MM.1S (cell line): Measurements from ENCODE around the gene MAP4.

Source experiments
- DNase-seq: peaks from one replicate; pipeline ENCODE4 v3.0.0-alpha.2; 2015
- H2AFZ ChIP-seq: fragments of 300-600 bp; sonication (generic); 2 replicates; pipeline ENCODE4 v1.6.0; 2016; ENCODE audit warnings: antibody characterized with exemption, low read length
- H3F3A ChIP-seq: fragments of 300-600 bp; sonication (generic); 2 replicates; pipeline ENCODE4 v1.6.1; 2016; ENCODE audit warnings: mild to moderate bottlenecking, antibody characterized with exemption, low read length, moderate library complexity, mixed read lengths; ENCODE audit not compliant: insufficient read depth
- H3K27ac ChIP-seq: fragments of 300-600 bp; sonication (generic); 2 replicates; pipeline ENCODE4 v1.5.1; 2016; ENCODE audit warnings: mild to moderate bottlenecking, low read length
- H3K27me3 ChIP-seq: fragments of 300-600 bp; sonication (generic); replicated peaks from 2 replicates; pipeline ENCODE4 v1.6.0; 2016; ENCODE audit warnings: low read length; ENCODE audit not compliant: insufficient read depth
- H3K36me3 ChIP-seq: fragments of 300-600 bp; sonication (generic); replicated peaks from 2 replicates; pipeline ENCODE4 v1.6.1; 2016; ENCODE audit warnings: mild to moderate bottlenecking, low read length, mixed read lengths; ENCODE audit not compliant: insufficient read depth
- H3K4me1 ChIP-seq: fragments of 300-600 bp; sonication (generic); 2 replicates; pipeline ENCODE4 v1.6.1; 2016; ENCODE audit warnings: low read length, mixed read lengths
- H3K4me2 ChIP-seq: fragments of 300-600 bp; sonication (generic); 2 replicates; pipeline ENCODE4 v1.6.0; 2016; ENCODE audit warnings: low read depth, low read length
- H3K4me3 ChIP-seq: fragments of 300-600 bp; sonication (generic); 2 replicates; pipeline ENCODE4 v1.5.1; 2016; ENCODE audit warnings: low read length, mixed read lengths
- H3K79me2 ChIP-seq: fragments of 300-600 bp; sonication (generic); 2 replicates; pipeline ENCODE4 v1.6.1; 2016; ENCODE audit warnings: mixed run types, low read length, mixed read lengths
- H3K9ac ChIP-seq: fragments of 300-600 bp; sonication (generic); 2 replicates; pipeline ENCODE4 v1.6.1; 2016; ENCODE audit warnings: low read length, mixed read lengths
- H3K9me2 ChIP-seq: fragments of 300-600 bp; sonication (generic); replicated peaks from 2 replicates; pipeline ENCODE4 v1.6.1; 2016; ENCODE audit warnings: mild to moderate bottlenecking, low read length, mixed read lengths; ENCODE audit not compliant: insufficient read depth
- H3K9me3 ChIP-seq: fragments of 300-600 bp; sonication (generic); replicated peaks from 2 replicates; pipeline ENCODE4 v1.6.1; 2016; ENCODE audit warnings: mild to moderate bottlenecking, low read length, mixed read lengths; ENCODE audit not compliant: insufficient read depth
- H4K20me1 ChIP-seq: fragments of 300-600 bp; sonication (generic); 2 replicates; pipeline ENCODE4 v1.6.1; 2016; ENCODE audit warnings: mild to moderate bottlenecking, low read length, moderate library complexity, mixed read lengths; ENCODE audit not compliant: insufficient read depth
- CTCF ChIP-seq: fragments of 300-600 bp; sonication (generic); IDR thresholded peaks from 2 replicates; pipeline ENCODE4 v1.5.1; 2016; ENCODE audit warnings: antibody characterized with exemption, low read length, mixed read lengths
- EZH2 ChIP-seq: fragments of 300-600 bp; sonication (generic); optimal IDR thresholded peaks from 2 replicates; pipeline ENCODE3; 2017; ENCODE audit warnings: low read depth, mild to moderate bottlenecking, antibody characterized with exemption, low read length, mixed read lengths
- EZH2phosphoT487 ChIP-seq: fragments of 300-600 bp; sonication (generic); IDR thresholded peaks from 2 replicates; pipeline ENCODE4 v1.6.1; 2018; ENCODE audit warnings: antibody characterized with exemption, low read length

Gene MAP4

GRCh38 chr3:48000212-48000611, 16.0 kb downstream of the MAP4 start:
- Histone ChIP-seq H3K27ac (no peak overlapping the region), H3K79me2 (peaks cover 36% of the 10 kb centered on the region), H3K9ac (no peak overlapping the region), H3K4me1 (no peaks in the 10 kb centered on the region), H3F3A (no peaks in the 10 kb centered on the region), H3K27me3 (no peaks in the 10 kb centered on the region), H3K4me3 (no peak overlapping the region), H3K4me2 (no peak overlapping the region), H4K20me1 (no peaks in the 10 kb centered on the region), H2AFZ (no peak overlapping the region), H3K36me3 (no peaks in the 10 kb centered on the region; the same call in 1 of the 2 replicates), H3K9me3 (no peaks in the 10 kb centered on the region), H3K9me2 (no peaks in the 10 kb centered on the region)
- TF ChIP-seq CTCF (no peak), EZH2phosphoT487 (no peak)
- no peak for DNase-seq

- H3K4me1 ChIP-seq = no peaks in the 10 kb centered on the region
- H3K9me3 ChIP-seq = no peaks in the 10 kb centered on the region
- H2AFZ ChIP-seq = no peak overlapping the region
- H3K27ac ChIP-seq = no peak overlapping the region
- H3F3A ChIP-seq = no peaks in the 10 kb centered on the region
- H4K20me1 ChIP-seq = no peaks in the 10 kb centered on the region
- H3K4me2 ChIP-seq = no peak overlapping the region
- TF ChIP-seq EZH2 (no peak), CTCF (no peak), EZH2phosphoT487 (no peak)
- H3K79me2 ChIP-seq = peaks cover 33% of the 10 kb centered on the region
- no peak overlapping the region for H3K4me3 ChIP-seq
- no peak overlapping the region for H3K9ac ChIP-seq
- H3K36me3 ChIP-seq = no peaks in the 10 kb centered on the region; the same call in 1 of the 2 replicates
- no peaks in the 10 kb centered on the region for H3K9me2 ChIP-seq
- no peak for DNase-seq
- H3K27me3 ChIP-seq = no peaks in the 10 kb centered on the region
These were observed 19.8 kb downstream of the MAP4 start for GRCh38 chr3:47996440-47996839.

GRCh38 chr3:47994180-47994579, 22.0 kb downstream of the MAP4 start:
- Histone ChIP-seq H3K4me2 (no peak overlapping the region), H3K4me3 (no peak overlapping the region), H2AFZ (no peak overlapping the region), H3K27ac (no peak overlapping the region), H3K9me3 (no peaks in the 10 kb centered on the region), H3K27me3 (no peaks in the 10 kb centered on the region), H3F3A (no peaks in the 10 kb centered on the region), H4K20me1 (no peaks in the 10 kb centered on the region), H3K4me1 (no peaks in the 10 kb centered on the region), H3K36me3 (no peaks in the 10 kb centered on the region; the same call in 1 of the 2 replicates), H3K9ac (no peak overlapping the region), H3K79me2 (peaks cover 24% of the 10 kb centered on the region; the same call in 1 of the 2 replicates), H3K9me2 (no peaks in the 10 kb centered on the region)
- TF ChIP-seq EZH2 = no peak
- TF ChIP-seq EZH2phosphoT487 = no peak
- no peak for TF ChIP-seq CTCF
- no peak for DNase-seq
